Stimulated activated CD4-positive, alpha-beta T cell treated with anti-CD3 and anti-CD28 coated beads, Interleukin-15, amount 100 ng/mL, for 1 hour (primary cell): ENCODE measurements around the gene PTPRN2.
"Not testable (repeated sequence)": the region's sequence is repeated elsewhere in the genome, so short reads cannot be mapped to it uniquely, and the experiment has no call there.

Source experiments
- DNase-seq, 2 donors: peaks; one replicate each; pipeline ENCODE4 v3.0.0-alpha.2; 2020; ENCODE audit warnings: low read depth in 1 of 2, low spot score in 1 of 2

Gene PTPRN2

GRCh38 chr7:158389514-158390425 lies 197.9 kb downstream of the PTPRN2 start:
- DNase-seq: no peak

GRCh38 chr7:158388928-158389327 lies 198.7 kb downstream of the PTPRN2 start:
- no peak for DNase-seq

GRCh38 chr7:158388072-158388471 lies 199.6 kb downstream of the PTPRN2 start:
- no peak for DNase-seq

- no peak for DNase-seq
Measured at GRCh38 chr7:158387546-158387891, 200.1 kb downstream of the PTPRN2 start.

GRCh38 chr7:158386866-158387545 lies 200.6 kb downstream of the PTPRN2 start:
- no peak for DNase-seq

DNA sequence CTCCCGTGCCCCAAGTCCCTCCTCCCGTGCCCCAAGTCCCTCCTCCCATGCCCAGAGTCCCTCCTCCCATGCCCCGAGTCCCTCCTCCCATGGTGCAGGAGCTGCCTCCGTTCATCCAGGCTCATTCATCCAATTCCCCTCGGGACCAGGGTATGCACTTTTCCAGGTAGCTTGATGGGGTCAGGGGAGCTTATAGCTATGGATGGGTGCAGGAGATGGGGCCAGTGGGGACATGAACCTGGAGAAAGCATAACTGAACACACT lies 201.3 kb downstream of the PTPRN2 start:
- no peak for DNase-seq

GRCh38 chr7:158385496-158386354 lies 201.9 kb downstream of the PTPRN2 start:
- DNase-seq: not testable (repeated sequence)

- no peak for DNase-seq
Measured at GRCh38 chr7:158384746-158385145, 202.9 kb downstream of the PTPRN2 start.

DNA sequence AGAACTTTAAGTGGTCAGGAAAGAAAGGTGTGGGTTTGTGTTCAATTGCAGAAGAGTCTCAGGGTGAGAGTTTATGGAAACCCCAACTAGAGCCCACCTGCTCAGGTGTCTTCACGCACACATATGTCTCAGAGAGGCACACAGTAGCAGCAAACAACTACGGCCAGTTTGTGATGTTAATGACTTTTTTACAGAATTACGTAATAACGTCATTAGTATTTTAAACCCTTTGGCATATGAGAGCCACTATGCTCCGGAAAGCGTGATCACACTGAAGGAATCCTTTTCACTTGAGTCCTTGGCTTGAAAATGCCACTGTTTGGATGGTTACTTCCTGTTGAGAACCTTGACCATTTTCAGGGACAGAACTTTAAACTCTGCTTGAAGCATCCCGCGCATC lies 204.0 kb downstream of the PTPRN2 start:
- DNase-seq: no peak

DNA sequence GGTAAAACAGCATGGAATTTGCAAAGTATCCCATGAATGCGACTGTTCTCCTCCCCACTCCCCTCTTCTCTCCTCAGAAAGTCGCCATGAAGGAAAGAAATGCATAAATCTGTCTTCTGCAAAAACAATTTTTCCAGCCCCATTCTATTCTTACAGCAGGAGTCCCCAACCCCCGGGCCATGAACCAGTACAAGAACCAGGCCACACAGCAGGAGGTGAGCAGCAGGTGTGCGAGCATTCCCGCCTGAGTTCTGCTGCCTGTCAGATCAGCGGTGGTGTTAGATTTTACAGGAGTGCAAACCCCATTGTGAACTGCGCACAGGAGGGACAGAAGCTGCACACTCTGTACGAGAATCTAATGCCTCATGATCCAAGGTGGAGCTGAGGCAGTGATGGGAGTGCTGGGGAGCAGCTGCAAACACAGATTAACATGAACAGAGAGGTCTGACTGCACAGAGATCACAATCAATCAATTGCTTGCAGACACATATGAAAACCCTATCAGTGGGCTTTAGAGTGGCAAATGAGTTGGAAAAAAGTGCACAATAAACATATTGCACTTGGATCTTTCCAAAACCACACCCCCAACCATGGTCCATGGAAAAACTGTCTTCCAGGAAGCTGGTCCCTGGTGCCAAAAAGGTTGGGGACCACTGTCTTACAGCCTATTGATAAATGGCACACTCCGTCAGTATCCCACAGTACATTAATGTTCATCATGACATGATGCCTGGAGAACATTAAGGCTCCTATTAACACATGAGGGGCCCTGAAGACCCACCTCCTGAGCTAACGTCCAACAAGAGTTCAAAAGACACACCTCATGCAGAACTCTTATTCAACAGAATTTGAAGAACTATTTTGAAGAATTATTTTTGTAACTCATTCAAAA lies 205.0 kb downstream of the PTPRN2 start:
- DNase-seq: no peak

- DNase-seq: no peak
Measured at GRCh38 chr7:158381956-158382355, 205.7 kb downstream of the PTPRN2 start.

DNA sequence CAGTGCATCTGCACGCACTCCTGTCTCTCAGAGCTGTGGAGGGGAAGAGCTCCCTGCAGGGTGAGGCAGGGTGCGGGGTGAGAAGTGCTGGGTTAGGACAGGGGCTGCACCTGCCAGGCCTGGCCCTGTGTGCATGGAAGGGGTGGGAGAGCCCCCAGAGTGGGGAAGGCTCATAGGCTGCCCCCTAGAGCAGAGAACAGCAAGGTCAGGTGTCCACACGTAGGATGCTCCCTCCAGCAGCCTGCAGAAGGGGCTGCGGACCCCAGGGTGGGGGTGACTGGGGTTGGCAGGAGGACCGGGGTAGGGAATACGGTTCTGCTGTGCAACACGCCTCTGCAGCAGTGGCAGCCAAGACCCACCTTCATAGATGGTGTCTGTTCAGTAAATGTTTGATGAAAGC lies 208.6 kb downstream of the PTPRN2 start:
- no peak for DNase-seq

GRCh38 chr7:158377800-158378623 lies 209.6 kb downstream of the PTPRN2 start:
- DNase-seq: no peak

DNA sequence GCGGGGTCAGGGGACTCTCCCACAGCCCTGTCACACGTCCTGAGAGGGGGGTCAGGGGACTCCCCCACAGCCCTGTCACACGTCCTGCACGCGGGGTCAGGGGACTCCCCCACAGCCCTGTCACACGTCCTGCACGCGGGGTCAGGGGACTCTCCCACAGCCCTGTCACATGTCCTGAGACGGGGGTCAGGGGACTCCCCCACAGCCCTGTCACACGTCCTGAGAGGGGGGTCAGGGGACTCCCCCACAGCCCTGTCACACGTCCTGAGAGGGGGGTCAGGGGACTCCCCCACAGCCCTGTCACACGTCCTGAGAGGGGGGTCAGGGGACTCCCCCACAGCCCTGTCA lies 210.8 kb downstream of the PTPRN2 start:
- DNase-seq: not testable (repeated sequence)

DNA sequence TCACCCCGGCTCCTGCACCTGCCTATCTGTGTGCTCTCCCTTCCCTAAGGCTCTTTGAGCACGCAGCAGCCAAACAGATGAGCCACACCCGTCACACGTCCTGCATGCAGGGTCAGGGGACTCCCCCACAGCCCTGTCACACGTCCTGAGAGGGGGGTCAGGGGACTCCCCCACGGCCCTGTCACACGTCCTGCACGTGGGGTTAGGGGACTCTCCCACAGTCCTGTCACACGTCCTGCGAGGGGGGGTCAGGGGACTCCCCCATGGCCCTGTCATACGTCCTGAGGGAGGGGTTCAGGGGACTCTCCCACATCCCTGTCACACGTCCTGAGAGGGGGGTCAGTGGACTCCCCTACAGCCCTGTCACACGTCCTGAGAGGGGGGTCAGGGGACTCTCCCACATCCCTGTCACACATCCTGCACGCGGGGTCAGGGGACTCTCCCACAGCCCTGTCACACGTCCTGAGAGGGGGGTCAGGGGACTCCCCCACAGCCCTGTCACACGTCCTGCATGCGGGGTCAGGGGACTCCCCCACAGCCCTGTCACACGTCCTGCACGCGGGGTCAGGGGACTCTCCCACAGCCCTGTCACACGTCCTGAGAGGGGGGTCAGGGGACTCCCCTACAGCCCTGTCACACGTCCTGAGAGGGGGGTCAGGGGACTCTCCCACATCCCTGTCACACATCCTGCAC lies 211.3 kb downstream of the PTPRN2 start:
- DNase-seq: peak in 1 of 2 donors; percentile 12

DNA sequence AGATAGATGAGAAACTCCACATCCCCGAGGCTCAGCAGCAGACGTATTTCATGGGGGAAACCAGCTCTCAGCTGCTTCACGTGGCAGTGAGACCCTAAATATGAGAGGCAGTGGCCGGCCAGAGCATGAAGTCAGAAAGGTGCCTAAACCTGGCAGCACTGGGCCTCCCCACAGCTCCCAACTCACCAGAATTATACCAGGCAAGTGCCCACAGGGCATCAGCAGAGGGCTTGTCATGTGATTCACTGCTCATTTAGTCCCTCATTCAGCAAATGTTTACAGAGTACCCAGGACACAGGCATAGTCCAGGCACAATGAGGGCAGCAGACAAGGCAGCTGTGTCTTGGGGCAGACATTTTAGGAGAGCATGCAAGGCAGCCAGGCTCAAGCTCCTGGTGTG lies 212.6 kb downstream of the PTPRN2 start:
- DNase-seq: no peak

DNA sequence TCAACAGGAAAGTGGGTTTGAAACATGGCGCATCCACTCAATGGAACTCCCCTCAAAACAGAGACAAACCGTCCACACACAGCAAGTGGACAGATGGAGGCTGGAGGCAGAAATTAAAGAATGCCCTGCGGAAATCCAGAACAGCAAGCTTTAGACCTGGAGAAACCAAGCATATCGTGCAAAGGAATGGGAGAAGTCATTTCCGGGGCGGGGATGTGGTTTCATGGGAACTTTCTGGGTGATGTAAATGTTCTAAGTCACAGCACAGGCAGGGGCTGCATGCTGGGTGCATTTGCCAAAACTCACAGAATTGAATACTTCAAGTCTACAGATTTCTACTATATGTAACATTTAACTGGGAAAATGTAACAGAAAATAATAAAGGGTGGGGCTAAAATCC lies 213.0 kb downstream of the PTPRN2 start:
- no peak for DNase-seq

- DNase-seq: no peak
Measured at GRCh38 chr7:158374146-158374545, 213.5 kb downstream of the PTPRN2 start.

DNA sequence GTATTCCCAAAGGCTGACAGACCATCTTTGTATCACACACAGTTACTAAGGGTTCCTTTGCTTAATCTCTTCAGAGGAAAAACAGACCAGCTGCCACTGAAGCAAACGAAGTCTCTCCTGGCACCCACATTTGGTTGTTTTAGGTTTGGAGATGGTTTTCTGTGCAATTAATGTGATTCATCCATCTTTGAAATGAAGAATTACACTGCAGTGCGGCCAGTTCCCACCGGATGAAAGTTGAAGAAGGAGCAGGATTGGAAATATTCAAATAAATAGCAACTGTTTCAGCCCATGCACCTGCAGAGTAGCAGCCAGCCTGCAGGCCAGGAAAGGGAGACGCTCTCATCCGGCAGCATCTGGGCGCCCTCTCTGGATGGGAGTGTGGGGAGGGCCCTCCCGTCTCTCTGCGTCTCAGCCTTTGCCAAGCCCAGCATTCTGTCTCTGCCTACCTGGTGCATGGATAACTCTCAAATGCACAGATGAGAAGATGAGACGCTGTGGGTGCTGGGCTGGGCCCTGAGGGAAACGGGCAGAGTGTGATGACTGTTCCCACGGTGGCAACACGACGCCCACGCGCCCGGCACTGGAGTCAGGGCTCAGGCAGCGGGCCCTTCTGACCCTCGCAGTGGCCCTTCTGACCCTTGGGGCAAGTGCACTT lies 214.0 kb downstream of the PTPRN2 start:
- DNase-seq: no peak
